Central memory CD8-positive, alpha-beta T cell (primary cell): ENCODE measurements around the gene PDZD7.

Experiments used
- ATAC-seq: fragments of 150-1000 bp; cut with Tn5 transposase; replicated peaks from 2 replicates; pipeline ENCODE4 v1.10.0; 2022; ENCODE audit warnings: mild to moderate bottlenecking, moderate FRiP score, moderate number of reproducible peaks; ENCODE audit not compliant: poor library complexity, severe bottlenecking; ENCODE audit errors: extremely low read depth
- DNase-seq, 2 donors: peaks; one replicate each; pipeline ENCODE4 v3.0.0; 2021; ENCODE audit warnings: low spot score in 2 of 2
- H3K27ac Mint-ChIP-seq: one replicate; pipeline ENCODE4 v1.8.0; 2022; ENCODE audit warnings: low read depth, mild to moderate bottlenecking, moderate library complexity, mixed read lengths
- H3K27me3 Mint-ChIP-seq: one replicate; pipeline ENCODE4 v1.8.0; 2022; ENCODE audit warnings: mixed read lengths
- H3K36me3 Mint-ChIP-seq: one replicate; pipeline ENCODE4 v1.8.0; 2022; ENCODE audit warnings: mild to moderate bottlenecking, moderate library complexity, mixed read lengths; ENCODE audit not compliant: insufficient read depth
- H3K4me1 Mint-ChIP-seq: one replicate; pipeline ENCODE4 v1.8.0; 2022; ENCODE audit warnings: mixed read lengths
- H3K4me3 Mint-ChIP-seq: one replicate; pipeline ENCODE4 v1.8.0; 2022; ENCODE audit warnings: mild to moderate bottlenecking, moderate library complexity, mixed read lengths
- H3K9me3 Mint-ChIP-seq: one replicate; pipeline ENCODE4 v1.8.0; 2022; ENCODE audit warnings: mixed read lengths

PDZD7 gene

DNA sequence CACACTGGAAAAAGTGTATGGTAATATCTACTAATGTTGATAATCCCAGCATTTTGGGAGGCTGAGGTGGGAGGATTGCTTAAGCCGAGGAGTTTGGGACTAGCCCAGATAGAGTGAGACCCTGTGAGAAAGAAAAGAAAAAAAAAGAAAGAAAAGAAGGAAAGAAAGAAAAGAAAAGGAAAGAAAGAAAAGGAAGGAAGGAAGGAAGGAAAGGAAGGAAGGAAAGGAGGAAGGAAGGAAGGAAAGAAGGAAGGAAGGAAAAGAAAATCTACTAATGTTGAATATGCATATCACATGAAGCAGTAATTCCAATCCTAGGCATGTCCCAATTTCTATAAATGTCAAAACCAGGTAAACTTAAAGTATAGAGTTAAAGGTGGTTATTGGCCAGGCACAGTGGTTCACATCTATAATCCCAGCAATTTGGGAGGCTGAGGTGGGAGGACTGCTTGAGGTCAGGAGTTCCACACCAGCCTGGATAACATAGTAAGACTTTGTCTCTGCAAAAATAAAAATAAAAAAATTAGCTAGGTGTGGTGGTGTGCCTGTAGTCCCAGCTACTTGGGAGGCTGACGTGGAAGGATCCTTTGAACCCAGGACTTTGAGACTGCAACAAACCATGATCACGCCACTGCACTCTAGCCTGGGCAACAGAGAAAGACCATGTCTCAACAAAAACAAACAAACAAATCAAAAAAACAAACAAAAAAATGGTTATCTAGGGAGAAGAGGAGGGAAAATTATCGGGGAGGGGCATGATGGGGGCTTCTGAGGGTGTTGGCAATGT, 25.6 kb upstream of the PDZD7 start:
- no peaks in the 10 kb centered on the region for H3K9me3 Mint-ChIP-seq
- H3K4me1 Mint-ChIP-seq, result peaks cover 16% of the 10 kb centered on the region
- H3K27ac Mint-ChIP-seq, result no peak overlapping the region
- ATAC-seq, result no peak
- H3K27me3 Mint-ChIP-seq, result no peaks in the 10 kb centered on the region
- peaks cover 10% of the 10 kb centered on the region for H3K36me3 Mint-ChIP-seq
- DNase-seq, result no peak
- no peak overlapping the region for H3K4me3 Mint-ChIP-seq

DNA sequence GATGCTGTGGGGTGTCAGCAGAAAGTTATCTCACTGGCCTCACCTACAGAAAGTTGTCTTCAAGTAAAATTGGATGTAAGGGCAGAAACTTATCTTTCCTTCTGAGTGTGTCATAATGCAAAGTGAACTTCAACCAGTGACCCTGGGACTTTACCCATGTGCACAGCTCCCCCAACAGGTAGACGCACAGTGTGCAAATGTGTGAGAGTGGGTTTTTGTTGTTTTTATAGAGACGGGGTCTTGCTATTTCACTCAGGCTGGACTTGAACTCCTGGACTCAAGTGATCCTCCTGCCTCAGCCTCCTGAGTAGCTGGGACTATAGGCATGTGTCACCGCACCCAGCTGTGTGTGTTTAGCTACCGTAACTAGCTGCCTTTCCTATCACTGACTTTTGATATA, 24.5 kb upstream of the PDZD7 start:
- H3K9me3 Mint-ChIP-seq, result no peaks in the 10 kb centered on the region
- peaks cover 18% of the 10 kb centered on the region for H3K4me1 Mint-ChIP-seq
- no peak overlapping the region for H3K4me3 Mint-ChIP-seq
- peaks cover 11% of the 10 kb centered on the region for H3K27me3 Mint-ChIP-seq
- H3K36me3 Mint-ChIP-seq, result peaks cover 5% of the 10 kb centered on the region
- DNase-seq (no peak), ATAC-seq (no peak)
- no peak overlapping the region for H3K27ac Mint-ChIP-seq

DNA sequence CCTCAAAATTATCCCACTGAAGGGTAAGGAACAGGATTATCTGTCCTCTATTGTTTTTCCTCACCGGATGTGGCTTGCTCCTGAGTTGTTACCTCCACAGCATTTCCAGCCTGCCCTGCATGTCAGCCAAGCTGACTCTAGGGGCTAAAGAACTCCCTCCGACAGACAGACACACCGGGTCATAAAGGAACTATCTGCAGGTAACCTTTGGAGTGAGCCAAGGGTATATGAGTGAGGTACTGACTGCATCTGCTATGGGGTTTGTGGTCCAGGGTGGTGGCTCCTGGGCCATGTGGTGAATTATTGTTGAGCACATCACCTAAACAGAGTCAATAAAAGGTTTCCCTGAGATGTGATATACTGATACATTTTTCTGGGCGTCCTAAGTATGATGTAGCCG, 23.9 kb upstream of the PDZD7 start:
- Mint-ChIP-seq H3K4me1 (peaks cover 13% of the 10 kb centered on the region), H3K27me3 (peaks cover 16% of the 10 kb centered on the region), H3K36me3 (peaks cover 3% of the 10 kb centered on the region), H3K9me3 (no peaks in the 10 kb centered on the region), H3K27ac (no peak overlapping the region), H3K4me3 (no peak overlapping the region)
- DNase-seq (no peak), ATAC-seq (no peak)

DNA sequence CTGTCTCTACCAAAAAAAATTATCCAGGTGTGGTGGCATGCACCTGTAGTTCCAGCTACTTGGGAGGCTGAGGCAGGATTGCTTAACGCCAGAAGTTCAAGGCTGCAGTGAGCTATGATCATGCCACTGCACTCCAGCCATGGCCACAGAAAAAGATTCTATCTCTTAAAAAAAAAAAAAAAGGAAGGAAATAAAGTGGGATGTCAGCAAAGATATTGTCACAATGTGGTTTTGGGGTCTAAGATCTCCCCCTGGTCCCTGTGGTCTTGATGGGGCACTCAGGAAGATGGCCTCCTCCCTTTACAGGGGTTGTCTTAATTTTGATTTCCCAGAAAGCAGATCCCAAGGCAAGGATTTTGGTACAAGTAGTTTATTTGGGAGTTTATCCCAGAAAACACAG, 23.4 kb upstream of the PDZD7 start:
- peaks cover 8% of the 10 kb centered on the region for H3K4me1 Mint-ChIP-seq
- no peaks in the 10 kb centered on the region for H3K9me3 Mint-ChIP-seq
- no peak for ATAC-seq
- peaks cover 21% of the 10 kb centered on the region for H3K27me3 Mint-ChIP-seq
- DNase-seq, result no peak
- no peak overlapping the region for H3K27ac Mint-ChIP-seq
- peaks cover 3% of the 10 kb centered on the region for H3K36me3 Mint-ChIP-seq
- H3K4me3 Mint-ChIP-seq, result no peak overlapping the region

DNA sequence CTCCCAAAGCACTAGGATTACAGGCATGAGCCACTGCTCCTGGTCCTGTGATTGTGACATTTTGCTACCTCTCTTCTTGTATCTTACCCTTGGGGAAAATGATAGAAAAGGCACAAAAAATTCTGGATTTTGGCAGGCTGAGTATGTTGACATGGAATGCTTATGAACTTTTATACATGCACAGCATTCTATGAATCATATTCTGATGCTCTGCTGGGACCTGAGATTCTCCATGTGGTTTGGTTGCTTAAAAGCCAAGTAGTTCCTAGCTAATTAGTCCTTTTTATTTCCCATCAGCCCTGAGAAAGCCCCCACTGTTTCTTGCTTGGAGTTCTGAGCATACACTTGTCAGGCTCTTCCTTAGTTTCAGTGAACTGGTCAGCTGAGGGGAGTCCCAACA, 22.6 kb upstream of the PDZD7 start:
- Mint-ChIP-seq H3K27me3 (peaks cover 30% of the 10 kb centered on the region), H3K36me3 (peaks cover 3% of the 10 kb centered on the region), H3K27ac (no peak overlapping the region), H3K4me1 (peaks cover 14% of the 10 kb centered on the region), H3K4me3 (no peak overlapping the region), H3K9me3 (no peaks in the 10 kb centered on the region)
- ATAC-seq, result no peak
- no peak for DNase-seq

DNA sequence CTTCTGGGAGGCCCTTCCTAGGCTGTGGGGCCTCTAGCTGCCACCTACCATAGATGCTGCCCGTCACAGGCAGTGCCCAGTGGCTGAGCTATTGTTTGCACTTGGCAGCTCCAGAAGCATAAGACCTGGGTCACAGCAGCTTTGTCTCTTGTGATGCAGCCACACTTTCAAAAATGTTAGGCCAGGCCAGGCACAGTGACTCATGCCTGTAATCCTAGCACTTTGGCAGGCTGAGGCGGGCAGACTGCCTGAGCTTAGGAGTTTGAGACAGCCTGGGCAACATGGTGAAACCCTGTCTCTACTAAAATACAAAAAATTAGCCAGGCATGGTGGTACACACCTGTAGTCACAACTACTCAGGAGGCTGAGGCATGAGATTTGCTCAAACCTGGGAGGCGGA, 21.4 kb upstream of the PDZD7 start:
- Mint-ChIP-seq H3K27ac (no peak overlapping the region), H3K4me3 (no peak overlapping the region), H3K27me3 (peaks cover 42% of the 10 kb centered on the region), H3K4me1 (peaks cover 17% of the 10 kb centered on the region), H3K36me3 (peaks cover 3% of the 10 kb centered on the region), H3K9me3 (no peaks in the 10 kb centered on the region)
- ATAC-seq, result no peak
- DNase-seq, result no peak

DNA sequence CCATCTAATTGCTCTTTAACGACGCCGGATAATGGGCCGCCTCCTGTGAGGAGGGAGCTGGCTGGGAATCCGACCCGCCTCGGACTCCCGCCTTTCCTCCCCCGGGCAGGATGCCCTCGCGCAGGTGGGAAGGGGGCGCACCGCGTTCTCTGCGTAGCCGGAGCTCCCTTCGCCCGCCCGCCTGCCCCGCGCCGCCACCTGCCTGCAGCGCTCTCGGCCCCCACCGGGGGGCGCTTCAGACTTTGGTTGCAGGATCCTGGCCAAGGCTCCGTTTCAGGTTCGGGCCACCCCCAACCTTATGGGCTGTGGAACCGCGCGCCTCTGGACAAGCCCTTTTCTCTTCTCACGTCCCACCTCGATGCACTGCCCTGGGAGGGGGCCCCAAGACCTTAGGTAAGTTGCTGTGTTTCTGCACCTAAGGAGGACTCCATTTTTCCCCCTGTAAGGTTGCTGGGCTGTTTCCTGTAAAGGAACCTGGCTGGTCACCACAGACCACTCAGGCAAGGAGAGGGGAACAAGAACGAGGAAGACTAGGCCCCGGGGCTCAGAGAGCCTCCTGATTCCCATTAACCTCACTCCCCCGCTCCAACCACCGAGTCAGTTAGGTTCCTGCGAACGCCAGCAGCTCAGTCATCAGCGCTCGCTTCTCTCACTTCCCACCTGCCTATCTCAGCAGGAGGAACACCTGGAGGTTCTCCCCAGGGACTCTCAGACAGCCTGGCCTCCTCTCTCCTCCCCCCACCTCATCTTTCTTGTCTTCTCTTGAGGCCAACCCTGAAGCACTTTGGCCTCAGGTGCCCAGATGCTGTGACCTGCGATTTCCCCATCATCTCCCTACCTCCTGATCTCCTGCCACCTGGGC, 19.5 kb upstream of the PDZD7 start:
- H3K36me3 Mint-ChIP-seq, result peaks cover 2% of the 10 kb centered on the region
- no peaks in the 10 kb centered on the region for H3K9me3 Mint-ChIP-seq
- H3K4me3 Mint-ChIP-seq, result peak overlapping the region; percentile 5
- peak; percentile 79 for ATAC-seq
- H3K27me3 Mint-ChIP-seq, result peaks cover 57% of the 10 kb centered on the region
- peaks cover 17% of the 10 kb centered on the region for H3K4me1 Mint-ChIP-seq
- H3K27ac Mint-ChIP-seq, result no peak overlapping the region
- peak; percentile 66 to 80 for DNase-seq

DNA sequence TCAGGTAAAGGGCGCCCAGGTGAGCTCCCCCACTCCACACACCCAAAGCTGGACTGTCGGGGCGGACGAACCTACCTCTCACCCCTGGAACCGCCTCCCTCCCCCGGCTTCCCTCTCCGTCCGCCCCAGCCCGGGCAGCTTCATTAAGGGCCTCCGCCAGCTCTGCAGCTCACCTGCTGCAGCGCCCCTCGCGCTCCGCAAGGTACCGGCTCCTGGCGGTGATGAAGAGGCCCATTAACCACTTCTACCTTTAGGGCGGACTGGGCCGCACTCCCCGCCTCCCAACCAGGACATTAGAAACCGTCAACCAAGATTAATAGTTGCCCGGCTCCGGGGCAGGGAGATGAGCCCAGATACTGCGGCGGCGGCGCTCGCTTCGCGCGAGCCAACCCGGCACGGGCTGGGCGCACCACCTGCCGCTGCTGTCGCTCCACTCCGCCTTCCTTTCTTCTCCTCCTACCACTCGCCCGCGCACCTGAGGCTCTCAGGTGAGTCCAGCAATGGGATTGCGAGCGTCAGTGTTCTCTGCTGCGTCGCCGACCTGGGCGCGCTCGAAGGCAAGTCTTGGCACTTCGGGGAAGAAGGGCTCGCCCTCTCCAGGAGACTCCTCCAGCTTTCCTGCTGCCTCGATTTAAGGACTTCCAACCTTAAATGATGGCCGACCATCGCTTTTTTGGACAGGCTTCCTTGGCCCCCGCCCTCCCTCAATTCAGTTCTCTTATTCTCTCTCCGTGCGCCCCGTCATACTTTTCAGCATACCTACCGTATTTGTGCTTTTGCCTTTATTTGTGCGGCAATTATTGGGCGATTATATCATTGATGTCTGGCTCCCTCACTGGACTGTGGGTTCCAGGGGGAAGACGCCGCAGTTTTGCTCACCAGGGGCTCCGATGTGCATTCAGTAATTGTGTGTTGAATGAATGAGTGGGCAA, 17.3 kb upstream of the PDZD7 start:
- H3K36me3 Mint-ChIP-seq, result peaks cover 4% of the 10 kb centered on the region
- no peaks in the 10 kb centered on the region for H3K9me3 Mint-ChIP-seq
- no peak for ATAC-seq
- H3K27ac Mint-ChIP-seq, result no peak overlapping the region
- H3K4me3 Mint-ChIP-seq, result peak overlapping the region; percentile 3
- peaks cover 22% of the 10 kb centered on the region for H3K4me1 Mint-ChIP-seq
- DNase-seq, result no peak
- H3K27me3 Mint-ChIP-seq, result peaks cover 57% of the 10 kb centered on the region

DNA sequence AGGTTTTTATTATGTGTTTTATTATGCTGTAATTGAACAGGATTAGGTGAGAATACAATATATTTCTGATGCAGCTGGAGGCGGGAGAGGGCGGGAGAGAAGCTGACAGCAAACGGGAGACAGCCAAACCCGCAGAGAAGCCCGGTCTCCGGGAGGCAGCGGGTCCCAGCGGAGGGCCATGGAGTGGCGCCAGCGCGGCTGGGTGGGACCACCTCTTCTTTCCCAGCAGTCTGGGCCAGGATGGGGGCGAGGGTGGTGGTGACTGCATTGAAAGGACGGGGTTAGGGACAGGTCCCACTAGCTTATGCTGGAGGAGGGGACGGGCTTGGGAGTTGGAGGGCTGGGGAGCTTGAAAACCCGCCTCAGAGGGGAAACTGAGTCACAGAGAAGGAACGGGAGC, 16.3 kb upstream of the PDZD7 start:
- no peak for DNase-seq
- H3K4me3 Mint-ChIP-seq, result no peak overlapping the region
- no peak for ATAC-seq
- H3K9me3 Mint-ChIP-seq, result no peaks in the 10 kb centered on the region
- peaks cover 32% of the 10 kb centered on the region for H3K4me1 Mint-ChIP-seq
- H3K36me3 Mint-ChIP-seq, result peaks cover 8% of the 10 kb centered on the region
- H3K27ac Mint-ChIP-seq, result no peak overlapping the region
- peaks cover 57% of the 10 kb centered on the region for H3K27me3 Mint-ChIP-seq

DNA sequence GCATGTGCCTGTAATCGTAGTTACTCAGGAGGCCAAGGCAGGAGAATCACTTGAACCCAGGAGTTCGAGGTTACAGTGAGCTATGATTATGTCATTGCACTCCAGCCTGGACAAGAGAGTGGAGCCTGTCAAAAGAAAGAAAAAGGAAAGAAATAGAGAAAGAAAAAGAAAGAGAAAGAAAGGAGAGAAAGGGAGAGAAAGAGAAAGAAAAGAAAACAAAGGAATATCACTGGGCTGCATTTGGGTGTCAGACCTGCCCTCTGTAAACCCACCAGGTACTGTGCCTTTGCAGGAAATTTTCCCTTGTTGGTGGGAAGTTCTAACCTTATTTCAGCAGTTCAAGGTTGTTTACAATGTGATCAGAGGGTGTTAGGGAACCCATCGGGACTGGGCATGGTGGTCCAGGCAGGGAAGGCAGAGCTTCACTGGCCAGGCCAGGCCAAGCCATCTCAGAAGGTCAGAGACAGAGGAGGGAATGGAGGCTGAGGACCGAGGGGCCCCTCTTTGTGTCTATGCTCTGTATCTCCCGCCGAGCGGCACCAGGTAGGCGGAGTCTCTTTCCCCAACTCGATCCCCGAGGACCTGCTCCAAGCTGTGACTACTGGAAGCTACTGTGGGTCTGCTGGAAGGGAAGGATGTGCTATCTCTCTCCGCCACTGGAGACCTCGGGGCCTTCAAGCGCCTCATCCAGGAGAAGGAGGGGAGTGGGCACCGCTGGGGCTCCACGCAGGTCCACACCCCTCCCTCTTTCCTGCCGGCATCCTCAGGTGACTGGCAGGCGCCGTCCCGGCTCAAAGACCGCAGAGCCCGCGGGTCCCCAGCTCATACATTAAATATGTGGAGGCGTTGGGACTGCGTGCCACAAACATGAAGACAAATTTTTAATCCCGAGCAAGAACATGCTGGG, 15.7 kb upstream of the PDZD7 start:
- H3K9me3 Mint-ChIP-seq, result no peaks in the 10 kb centered on the region
- no peak overlapping the region for H3K27ac Mint-ChIP-seq
- DNase-seq, result no peak
- H3K27me3 Mint-ChIP-seq, result peaks cover 57% of the 10 kb centered on the region
- H3K4me3 Mint-ChIP-seq, result no peak overlapping the region
- H3K36me3 Mint-ChIP-seq, result peaks cover 8% of the 10 kb centered on the region
- peaks cover 33% of the 10 kb centered on the region for H3K4me1 Mint-ChIP-seq
- ATAC-seq, result no peak

DNA sequence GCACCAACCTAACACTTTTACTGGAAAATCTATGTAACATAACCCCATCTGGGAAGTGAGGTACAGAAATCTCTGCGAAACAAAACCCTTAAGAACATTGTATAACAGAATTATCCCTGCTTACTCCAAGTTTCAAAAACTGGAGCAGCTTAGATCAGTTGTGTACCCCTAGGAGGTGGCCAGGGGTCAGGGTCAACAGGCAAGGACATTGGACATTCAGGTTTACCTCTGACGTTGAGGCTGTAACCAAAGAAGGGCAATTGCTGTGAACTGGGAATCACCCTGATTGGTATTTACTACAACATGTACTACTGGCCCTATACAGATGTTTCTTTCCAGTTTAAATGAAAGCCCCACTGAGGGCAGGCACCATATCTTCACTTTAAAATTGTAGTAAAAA, 13.2 kb upstream of the PDZD7 start:
- no peak for DNase-seq
- H3K36me3 Mint-ChIP-seq, result peaks cover 10% of the 10 kb centered on the region
- H3K4me1 Mint-ChIP-seq, result peaks cover 32% of the 10 kb centered on the region
- peak overlapping the region; percentile 97 for H3K4me3 Mint-ChIP-seq
- H3K9me3 Mint-ChIP-seq, result no peaks in the 10 kb centered on the region
- no peak for ATAC-seq
- H3K27ac Mint-ChIP-seq, result no peak overlapping the region
- peaks cover 34% of the 10 kb centered on the region for H3K27me3 Mint-ChIP-seq
